ENCODE data around the gene TRMT11.
"Not testable (repeated sequence)": the region's sequence is repeated elsewhere in the genome, so short reads cannot be mapped to it uniquely, and the experiment has no call there.

The TRMT11 gene

GRCh38 chr6:125950293-125950692 lies 36.0 kb upstream of the TRMT11 start:
- H3K27me3 ChIP-seq (ENCODE audit: insufficient read depth, low read length): no peaks in the 10 kb centered on the region
- H3K9me3 ChIP-seq (ENCODE audit: low read length): peaks cover 12% of the 10 kb centered on the region; the same call in 1 of the 2 replicates
- H3K27ac ChIP-seq (ENCODE audit: low read depth, low read length, poor library complexity, severe bottlenecking): no peak overlapping the region

GRCh38 chr6:125950716-125951115 lies 35.6 kb upstream of the TRMT11 start:
- H3K4me1 ChIP-seq (ENCODE audit: insufficient read depth, low read length, severe bottlenecking): peaks cover 14% of the 10 kb centered on the region
- H3K4me2 ChIP-seq (ENCODE audit: low read length); H3K79me2 ChIP-seq (ENCODE audit: insufficient read depth, low read length); H3K36me3 ChIP-seq (ENCODE audit: insufficient read depth, low read length); H3K9me2 ChIP-seq (ENCODE audit: low read depth, low read length); H3K9ac ChIP-seq (ENCODE audit: low read length); H3K27me3 ChIP-seq (ENCODE audit: insufficient read depth, low read length); H3K4me3 ChIP-seq (ENCODE audit: low read depth, low read length, poor library complexity, severe bottlenecking); H3F3A ChIP-seq (ENCODE audit: insufficient read depth, low read length); H4K20me1 ChIP-seq (ENCODE audit: insufficient read depth, low read length); H3K27ac ChIP-seq (ENCODE audit: low read depth, low read length, poor library complexity, severe bottlenecking); H2AFZ ChIP-seq (ENCODE audit: low read length): not testable (repeated sequence)
- H3K9me3 ChIP-seq (ENCODE audit: low read length): peaks cover 12% of the 10 kb centered on the region; the same call in 1 of the 2 replicates

More at GRCh38 chr6:125950293-125950692, 36.0 kb upstream of the TRMT11 start:
- H3K9me2 ChIP-seq (ENCODE audit: low read depth, low read length): no peaks in the 10 kb centered on the region
- no peak overlapping the region for H3K9ac ChIP-seq (ENCODE audit: low read length)
- peaks cover 3% of the 10 kb centered on the region; the same call in 1 of the 2 replicates for H3K36me3 ChIP-seq (ENCODE audit: insufficient read depth, low read length)
- H4K20me1 ChIP-seq (ENCODE audit: insufficient read depth, low read length): no peaks in the 10 kb centered on the region
- H3K4me3 ChIP-seq (ENCODE audit: low read depth, low read length, poor library complexity, severe bottlenecking): no peak overlapping the region
- H2AFZ ChIP-seq (ENCODE audit: low read length): no peak overlapping the region
- peaks cover 13% of the 10 kb centered on the region for H3K4me1 ChIP-seq (ENCODE audit: insufficient read depth, low read length, severe bottlenecking)
- no peak overlapping the region for H3K4me2 ChIP-seq (ENCODE audit: low read length)
- H3F3A ChIP-seq (ENCODE audit: insufficient read depth, low read length): no peaks in the 10 kb centered on the region
- TF ChIP-seq, protein P1, sequence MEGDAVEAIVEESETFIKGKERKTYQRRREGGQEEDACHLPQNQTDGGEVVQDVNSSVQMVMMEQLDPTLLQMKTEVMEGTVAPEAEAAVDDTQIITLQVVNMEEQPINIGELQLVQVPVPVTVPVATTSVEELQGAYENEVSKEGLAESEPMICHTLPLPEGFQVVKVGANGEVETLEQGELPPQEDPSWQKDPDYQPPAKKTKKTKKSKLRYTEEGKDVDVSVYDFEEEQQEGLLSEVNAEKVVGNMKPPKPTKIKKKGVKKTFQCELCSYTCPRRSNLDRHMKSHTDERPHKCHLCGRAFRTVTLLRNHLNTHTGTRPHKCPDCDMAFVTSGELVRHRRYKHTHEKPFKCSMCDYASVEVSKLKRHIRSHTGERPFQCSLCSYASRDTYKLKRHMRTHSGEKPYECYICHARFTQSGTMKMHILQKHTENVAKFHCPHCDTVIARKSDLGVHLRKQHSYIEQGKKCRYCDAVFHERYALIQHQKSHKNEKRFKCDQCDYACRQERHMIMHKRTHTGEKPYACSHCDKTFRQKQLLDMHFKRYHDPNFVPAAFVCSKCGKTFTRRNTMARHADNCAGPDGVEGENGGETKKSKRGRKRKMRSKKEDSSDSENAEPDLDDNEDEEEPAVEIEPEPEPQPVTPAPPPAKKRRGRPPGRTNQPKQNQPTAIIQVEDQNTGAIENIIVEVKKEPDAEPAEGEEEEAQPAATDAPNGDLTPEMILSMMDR (IDR thresholded peaks at IDR 0.05; ENCODE audit: low read length): no peak
- no peak for TF ChIP-seq EZH2 (IDR thresholded peaks at IDR 0.05; ENCODE audit: borderline replicate concordance, low read length)
- no peaks in the 10 kb centered on the region for H3K79me2 ChIP-seq (ENCODE audit: insufficient read depth, low read length)

- Histone ChIP-seq H3F3A (ENCODE audit: insufficient read depth, low read length) (no peaks in the 10 kb centered on the region), H3K27me3 (ENCODE audit: insufficient read depth, low read length) (no peaks in the 10 kb centered on the region), H2AFZ (ENCODE audit: low read length) (no peak overlapping the region), H3K27ac (ENCODE audit: low read depth, low read length, poor library complexity, severe bottlenecking) (no peak overlapping the region), H3K79me2 (ENCODE audit: insufficient read depth, low read length) (no peaks in the 10 kb centered on the region), H4K20me1 (ENCODE audit: insufficient read depth, low read length) (no peaks in the 10 kb centered on the region), H3K4me1 (ENCODE audit: insufficient read depth, low read length, severe bottlenecking) (peaks cover 20% of the 10 kb centered on the region), H3K4me2 (ENCODE audit: low read length) (no peak overlapping the region), H3K9ac (ENCODE audit: low read length) (no peak overlapping the region), H3K4me3 (ENCODE audit: low read depth, low read length, poor library complexity, severe bottlenecking) (no peak overlapping the region), H3K9me3 (ENCODE audit: low read length) (peaks cover 12% of the 10 kb centered on the region; the same call in 1 of the 2 replicates), H3K9me2 (ENCODE audit: low read depth, low read length) (no peaks in the 10 kb centered on the region), H3K36me3 (ENCODE audit: insufficient read depth, low read length) (peaks cover 3% of the 10 kb centered on the region; the same call in 1 of the 2 replicates)
- TF ChIP-seq EZH2 (IDR thresholded peaks at IDR 0.05; ENCODE audit: borderline replicate concordance, low read length): no peak
- TF ChIP-seq, protein P1 (IDR thresholded peaks at IDR 0.05; ENCODE audit: low read length): no peak
Observed at GRCh38 chr6:125951323-125951722, 35.0 kb upstream of the TRMT11 start.
